Measurements from ENCODE around the gene HOXA7.

DNA sequence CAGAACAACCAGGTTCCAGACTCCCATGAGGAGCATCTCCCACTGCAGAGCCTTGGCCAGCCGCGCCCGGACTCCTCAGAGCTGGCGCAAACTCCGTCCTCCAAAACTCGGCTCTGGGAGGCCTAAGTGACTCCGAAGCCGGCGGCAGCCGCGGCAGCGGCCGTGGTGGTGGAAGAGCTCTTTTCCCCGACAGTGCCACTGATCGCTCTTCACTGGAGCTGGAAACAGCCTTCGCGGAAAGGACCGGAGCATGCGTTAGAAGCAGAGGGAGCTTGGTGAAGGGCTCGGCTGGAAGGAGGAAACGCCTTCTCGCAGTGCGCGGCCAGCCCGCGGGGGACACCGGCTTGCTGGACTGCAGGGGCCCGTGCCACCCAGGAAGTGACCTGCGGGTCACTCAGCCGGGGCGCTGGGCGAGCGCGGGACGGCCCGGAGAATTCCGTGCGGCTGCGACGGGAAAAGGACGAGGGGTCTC lies 48.4 kb upstream of the HOXA7 start:
- no peak for TF ChIP-seq CTCF (IDR thresholded peaks at IDR 0.05)
- peak; percentile 95 for TF ChIP-seq EZH2 (IDR thresholded peaks at IDR 0.05)

Measured in neural progenitor cell (in vitro differentiated cells).